HepG2 (cell line): ENCODE measurements around the gene KCNMA1. TPM values are rescaled to one million over a fixed set of nuclear protein-coding genes. Genes with fewer than 3 reads are reported as not detected.

Experiments
- AFF4 ChIP-seq: sonication (generic); formaldehyde crosslinking; IDR thresholded peaks from 2 replicates; pipeline ENCODE4 v1.4.0; 2020; ENCODE audit warnings: missing genetic modification reagents
- ETV6 ChIP-seq: sonication (generic); formaldehyde crosslinking; conservative IDR thresholded peaks from 2 replicates; pipeline ENCODE4 v1.4.0; 2020; ENCODE audit warnings: missing genetic modification reagents
- MTA3 ChIP-seq: sonication (generic); formaldehyde crosslinking; IDR thresholded peaks from 2 replicates; pipeline ENCODE4 v1.4.0; 2020; ENCODE audit warnings: missing genetic modification reagents
- NFIB ChIP-seq: sonication (generic); formaldehyde crosslinking; IDR thresholded peaks from 2 replicates; pipeline ENCODE4 v1.9.0; 2021; ENCODE audit warnings: missing genetic modification reagents, mild to moderate bottlenecking, borderline replicate concordance
- NRL ChIP-seq: sonication (generic); formaldehyde crosslinking; IDR thresholded peaks from 2 replicates; pipeline ENCODE4 v1.5.0; 2020; ENCODE audit warnings: missing genetic modification reagents, mild to moderate bottlenecking, moderate library complexity, borderline replicate concordance
- PHF5A ChIP-seq: IDR thresholded peaks from one replicate; pipeline ENCODE4 v1.6.1; 2018; ENCODE audit warnings: low read depth, missing genetic modification reagents; ENCODE audit not compliant: unreplicated experiment
- SMARCE1 ChIP-seq: fragments of 450-650 bp; IDR thresholded peaks from 2 replicates; pipeline ENCODE4 v1.6.1; 2017; ENCODE audit warnings: borderline replicate concordance
- STAT5B ChIP-seq: sonication (generic); formaldehyde crosslinking; IDR thresholded peaks from 2 replicates; pipeline ENCODE4 v1.4.0; 2020; ENCODE audit warnings: missing genetic modification reagents
- ZBTB7A ChIP-seq: sonication (generic); formaldehyde crosslinking; IDR thresholded peaks from 2 replicates; pipeline ENCODE4 v1.8.0; 2022; ENCODE audit warnings: mild to moderate bottlenecking, missing genetic modification reagents
- ZHX1 ChIP-seq: sonication (generic); formaldehyde crosslinking; IDR thresholded peaks from 2 replicates; pipeline ENCODE4 v1.8.1; 2022; ENCODE audit warnings: low read depth, mild to moderate bottlenecking, missing genetic modification reagents
- ZKSCAN5 ChIP-seq: sonication (generic); formaldehyde crosslinking; IDR thresholded peaks from 2 replicates; pipeline ENCODE4 v1.5.1; 2020; ENCODE audit warnings: mild to moderate bottlenecking, missing genetic modification reagents
- ZNF335 ChIP-seq: sonication (generic); formaldehyde crosslinking; IDR thresholded peaks from 2 replicates; pipeline ENCODE4 v1.4.0; 2020; ENCODE audit warnings: missing genetic modification reagents
- ZNF709 ChIP-seq: sonication (generic); formaldehyde crosslinking; IDR thresholded peaks from 2 replicates; pipeline ENCODE4 v1.5.0; 2020; ENCODE audit warnings: mild to moderate bottlenecking, missing genetic modification reagents
- polyA plus RNA-seq, 8 experiments: library from polyadenylated mRNA; depleted of rRNA in 3 of 8; stranded (reverse) in 7 of 8; unstranded in 1 of 8; fragments of >200 nt; fragmentation: Illumina TruSeq in 4 of 8; extraction: Trizol in 4 of 8; gene quantifications; 2 replicates each; pipeline versions ENCODE4 v1.2.1 to v1.2.3, GENCODE V29; 2011 to 2016; ENCODE audit warnings: low read depth in 4 of 8, missing spikeins in 1 of 8, mixed read lengths in 1 of 8; ENCODE audit not compliant: insufficient read depth in 1 of 8
- total RNA-seq, 5 experiments: library from RNA; depleted of rRNA; stranded (reverse); fragments of >200 nt; fragmentation: Illumina TruSeq; extraction: Trizol; gene quantifications; 2 replicates each; pipeline ENCODE4 v1.2.3, GENCODE V29; 2016; ENCODE audit warnings: low read depth in 1 of 5
- TF ChIP-seq, protein P1 (sequence below): sonication (generic); formaldehyde crosslinking; IDR thresholded peaks from 2 replicates; pipeline ENCODE4 v1.5.0; 2020; ENCODE audit warnings: mild to moderate bottlenecking, low read depth, missing genetic modification reagents, borderline replicate concordance
- TF ChIP-seq, protein P2 (sequence below): sonication (generic); formaldehyde crosslinking; IDR thresholded peaks from 2 replicates; pipeline ENCODE4 v1.4.0; 2020; ENCODE audit warnings: missing genetic modification reagents
- TF ChIP-seq, protein P3 (sequence below): sonication (generic); formaldehyde crosslinking; IDR thresholded peaks from 2 replicates; pipeline ENCODE4 v1.5.1; 2020; ENCODE audit warnings: mild to moderate bottlenecking, missing genetic modification reagents, moderate library complexity

The KCNMA1 gene
- total and polyA plus RNA-seq, 2 of the 13 experiments (the other 11 are each of a cell fraction or from before 2014, with no cell fraction given): 0.02 TPM; not detected in 1

- TF ChIP-seq ZHX1 (CRISPR knock-in tag) (no peak), MTA3 (CRISPR knock-in tag) (no peak), SMARCE1 (no peak), ZNF709 (CRISPR knock-in tag) (no peak), ZNF335 (CRISPR knock-in tag) (no peak), ZBTB7A (CRISPR knock-in tag) (no peak), STAT5B (CRISPR knock-in tag) (no peak), ZKSCAN5 (no peak), NRL (CRISPR knock-in tag) (no peak), PHF5A (no peak), AFF4 (CRISPR knock-in tag) (no peak), ETV6 (no peak), NFIB (CRISPR knock-in tag) (no peak)
- TF ChIP-seq, protein P1, sequence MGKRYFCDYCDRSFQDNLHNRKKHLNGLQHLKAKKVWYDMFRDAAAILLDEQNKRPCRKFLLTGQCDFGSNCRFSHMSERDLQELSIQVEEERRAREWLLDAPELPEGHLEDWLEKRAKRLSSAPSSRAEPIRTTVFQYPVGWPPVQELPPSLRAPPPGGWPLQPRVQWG: no peak
- TF ChIP-seq, protein P2, sequence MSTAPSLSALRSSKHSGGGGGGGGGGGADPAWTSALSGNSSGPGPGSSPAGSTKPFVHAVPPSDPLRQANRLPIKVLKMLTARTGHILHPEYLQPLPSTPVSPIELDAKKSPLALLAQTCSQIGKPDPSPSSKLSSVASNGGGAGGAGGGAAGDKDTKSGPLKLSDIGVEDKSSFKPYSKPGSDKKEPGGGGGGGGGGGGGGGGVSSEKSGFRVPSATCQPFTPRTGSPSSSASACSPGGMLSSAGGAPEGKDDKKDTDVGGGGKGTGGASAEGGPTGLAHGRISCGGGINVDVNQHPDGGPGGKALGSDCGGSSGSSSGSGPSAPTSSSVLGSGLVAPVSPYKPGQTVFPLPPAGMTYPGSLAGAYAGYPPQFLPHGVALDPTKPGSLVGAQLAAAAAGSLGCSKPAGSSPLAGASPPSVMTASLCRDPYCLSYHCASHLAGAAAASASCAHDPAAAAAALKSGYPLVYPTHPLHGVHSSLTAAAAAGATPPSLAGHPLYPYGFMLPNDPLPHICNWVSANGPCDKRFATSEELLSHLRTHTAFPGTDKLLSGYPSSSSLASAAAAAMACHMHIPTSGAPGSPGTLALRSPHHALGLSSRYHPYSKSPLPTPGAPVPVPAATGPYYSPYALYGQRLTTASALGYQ (CRISPR knock-in tag): no peak
- TF ChIP-seq, protein P3, sequence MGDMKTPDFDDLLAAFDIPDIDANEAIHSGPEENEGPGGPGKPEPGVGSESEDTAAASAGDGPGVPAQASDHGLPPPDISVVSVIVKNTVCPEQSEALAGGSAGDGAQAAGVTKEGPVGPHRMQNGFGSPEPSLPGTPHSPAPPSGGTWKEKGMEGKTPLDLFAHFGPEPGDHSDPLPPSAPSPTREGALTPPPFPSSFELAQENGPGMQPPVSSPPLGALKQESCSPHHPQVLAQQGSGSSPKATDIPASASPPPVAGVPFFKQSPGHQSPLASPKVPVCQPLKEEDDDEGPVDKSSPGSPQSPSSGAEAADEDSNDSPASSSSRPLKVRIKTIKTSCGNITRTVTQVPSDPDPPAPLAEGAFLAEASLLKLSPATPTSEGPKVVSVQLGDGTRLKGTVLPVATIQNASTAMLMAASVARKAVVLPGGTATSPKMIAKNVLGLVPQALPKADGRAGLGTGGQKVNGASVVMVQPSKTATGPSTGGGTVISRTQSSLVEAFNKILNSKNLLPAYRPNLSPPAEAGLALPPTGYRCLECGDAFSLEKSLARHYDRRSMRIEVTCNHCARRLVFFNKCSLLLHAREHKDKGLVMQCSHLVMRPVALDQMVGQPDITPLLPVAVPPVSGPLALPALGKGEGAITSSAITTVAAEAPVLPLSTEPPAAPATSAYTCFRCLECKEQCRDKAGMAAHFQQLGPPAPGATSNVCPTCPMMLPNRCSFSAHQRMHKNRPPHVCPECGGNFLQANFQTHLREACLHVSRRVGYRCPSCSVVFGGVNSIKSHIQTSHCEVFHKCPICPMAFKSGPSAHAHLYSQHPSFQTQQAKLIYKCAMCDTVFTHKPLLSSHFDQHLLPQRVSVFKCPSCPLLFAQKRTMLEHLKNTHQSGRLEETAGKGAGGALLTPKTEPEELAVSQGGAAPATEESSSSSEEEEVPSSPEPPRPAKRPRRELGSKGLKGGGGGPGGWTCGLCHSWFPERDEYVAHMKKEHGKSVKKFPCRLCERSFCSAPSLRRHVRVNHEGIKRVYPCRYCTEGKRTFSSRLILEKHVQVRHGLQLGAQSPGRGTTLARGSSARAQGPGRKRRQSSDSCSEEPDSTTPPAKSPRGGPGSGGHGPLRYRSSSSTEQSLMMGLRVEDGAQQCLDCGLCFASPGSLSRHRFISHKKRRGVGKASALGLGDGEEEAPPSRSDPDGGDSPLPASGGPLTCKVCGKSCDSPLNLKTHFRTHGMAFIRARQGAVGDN (CRISPR knock-in tag): no peak
These were observed 576.7 kb downstream of the KCNMA1 start (continued) for GRCh38 chr10:77060913-77061312.
